Liver (tissue), 9 donors: ENCODE data around the gene C14orf119. TPM values are rescaled to one million over a fixed set of nuclear protein-coding genes. Genes with fewer than 3 reads are reported as not detected.
"Not testable (repeated sequence)": the region's sequence is repeated elsewhere in the genome, so short reads cannot be mapped to it uniquely, and the experiment has no call there.

ENCODE experiments used
- DNase-seq: peaks from one replicate; pipeline ENCODE4 v3.0.0-alpha.2; 2017; ENCODE audit warnings: low spot score
- H3K27ac ChIP-seq, 2 donors: one replicate each; pipeline ENCODE4 v1.7.0; 2013; ENCODE audit warnings: inconsistent platforms in 2 of 2, low read length in 2 of 2, control low read depth in 1 of 2, low read depth in 1 of 2, mild to moderate bottlenecking in 1 of 2
- H3K27me3 ChIP-seq, 4 donors: one replicate each; pipeline versions ENCODE4 v1.6.1 to v1.7.0; 2013; ENCODE audit warnings: low read length in 3 of 4, inconsistent platforms in 1 of 4, mild to moderate bottlenecking in 1 of 4, moderate library complexity in 1 of 4; ENCODE audit not compliant: control insufficient read depth in 4 of 4, insufficient read depth in 4 of 4
- H3K36me3 ChIP-seq, 4 donors: one replicate each; pipeline versions ENCODE4 v1.6.1 to v1.7.0; 2013; ENCODE audit warnings: low read length in 3 of 4, mild to moderate bottlenecking in 3 of 4, low read depth in 1 of 4, moderate library complexity in 1 of 4; ENCODE audit not compliant: control insufficient read depth in 4 of 4, insufficient read depth in 3 of 4
- H3K4me1 ChIP-seq, 4 donors: one replicate each; pipeline versions ENCODE4 v1.6.1 to v1.7.0; 2013; ENCODE audit warnings: low read length in 3 of 4, mild to moderate bottlenecking in 3 of 4, moderate library complexity in 1 of 4; ENCODE audit not compliant: control insufficient read depth in 4 of 4, insufficient read depth in 4 of 4
- H3K4me3 ChIP-seq, 3 donors: one replicate each; pipeline versions ENCODE4 v1.6.1 to v1.7.0; 2013; ENCODE audit warnings: low read length in 3 of 3, control low read depth in 1 of 3, low read depth in 1 of 3, mild to moderate bottlenecking in 1 of 3
- H3K9ac ChIP-seq, 2 donors: one replicate each; pipeline ENCODE4 v1.7.0; 2013; ENCODE audit warnings: low read length in 2 of 2, mild to moderate bottlenecking in 2 of 2, moderate library complexity in 2 of 2, control low read depth in 1 of 2, low read depth in 1 of 2
- H3K9me3 ChIP-seq, 4 donors: one replicate each; pipeline versions ENCODE4 v1.6.1 to v1.7.0; 2013; ENCODE audit warnings: low read length in 3 of 4; ENCODE audit not compliant: control insufficient read depth in 4 of 4
- ATF3 ChIP-seq: IDR thresholded peaks from 2 replicates; pipeline ENCODE4 v1.6.1; 2016; ENCODE audit warnings: antibody characterized with exemption
- EGR1 ChIP-seq, 2 donors: IDR thresholded peaks; 2 replicates each; pipeline ENCODE4 v1.6.1; 2016 to 2018; ENCODE audit warnings: antibody characterized with exemption in 2 of 2, low read depth in 2 of 2
- FOXA1 ChIP-seq: IDR thresholded peaks from 2 replicates; pipeline ENCODE4 v1.6.1; 2016; ENCODE audit warnings: antibody characterized with exemption
- FOXA2 ChIP-seq: IDR thresholded peaks from 2 replicates; pipeline ENCODE4 v1.6.1; 2016; ENCODE audit warnings: antibody characterized with exemption
- HNF4A ChIP-seq, 2 donors: conservative IDR thresholded peaks; 2 replicates each; pipeline ENCODE4 v1.6.1; 2016; ENCODE audit warnings: antibody characterized with exemption in 2 of 2, mild to moderate bottlenecking in 2 of 2
- HNF4G ChIP-seq: IDR thresholded peaks from 2 replicates; pipeline ENCODE4 v1.6.1; 2016; ENCODE audit warnings: antibody characterized with exemption
- JUND ChIP-seq, 2 donors: IDR thresholded peaks; 2 replicates each; pipeline ENCODE4 v1.6.1; 2016; ENCODE audit warnings: antibody characterized with exemption in 2 of 2
- NR2F2 ChIP-seq: IDR thresholded peaks from 2 replicates; pipeline ENCODE4 v1.6.1; 2016; ENCODE audit warnings: antibody characterized with exemption
- RAD21 ChIP-seq, 2 donors: IDR thresholded peaks; 2 replicates each; pipeline ENCODE4 v1.6.1; 2016; ENCODE audit warnings: antibody characterized with exemption in 2 of 2, mild to moderate bottlenecking in 2 of 2
- REST ChIP-seq: IDR thresholded peaks from 2 replicates; pipeline ENCODE4 v1.6.1; 2016; ENCODE audit warnings: antibody characterized with exemption, mild to moderate bottlenecking
- RXRA ChIP-seq, 2 donors: IDR thresholded peaks; 2 replicates each; pipeline ENCODE4 v1.6.1; 2017 to 2018; ENCODE audit warnings: antibody characterized with exemption in 2 of 2, mild to moderate bottlenecking in 1 of 2
- SP1 ChIP-seq: IDR thresholded peaks from 2 replicates; pipeline ENCODE4 v1.6.1; 2018; ENCODE audit warnings: antibody characterized with exemption, mild to moderate bottlenecking
- TAF1 ChIP-seq: conservative IDR thresholded peaks from 2 replicates; pipeline ENCODE4 v1.6.1; 2016; ENCODE audit warnings: antibody characterized with exemption, mild to moderate bottlenecking
- YY1 ChIP-seq: IDR thresholded peaks from 2 replicates; pipeline ENCODE4 v1.6.1; 2016; ENCODE audit warnings: antibody characterized with exemption, mild to moderate bottlenecking
- ZBTB33 ChIP-seq: IDR thresholded peaks from 2 replicates; pipeline ENCODE4 v1.6.1; 2016; ENCODE audit warnings: antibody characterized with exemption
- WGBS: extraction: QIAGEN DNeasy Blood & Tissue Kit; methylation state at CpG from one replicate; pipeline ENCODE4 v1.1.7; 2013; 5-methylcytosine and 5-hydroxymethylcytosine counted together
- polyA plus RNA-seq, 2 donors: library from polyadenylated mRNA; stranded (reverse) in 1 of 2; unstranded in 1 of 2; fragments of 200-250 nt in 1 of 2; fragments of >200 nt in 1 of 2; fragmentation: Nextera tagmentation in 1 of 2; extraction: Ambion mirVana in 1 of 2; gene quantifications; one replicate each; pipeline versions ENCODE4 v1.2.1 to v1.2.3, GENCODE V29; 2013 to 2015
- total RNA-seq, 2 donors: library from RNA; depleted of rRNA; stranded (reverse); fragments of >200 nt; gene quantifications; one replicate each; pipeline ENCODE4 v1.2.3, GENCODE V29; 2014
- donor health status: healthy.
- donor health status: healthy.
- donor health status: healthy.
- donor health status: healthy.
- donor health status: healthy.

C14orf119 gene
- total and polyA plus RNA-seq, 4 donors = 9.0 to 27.1 (median 17.7) TPM

GRCh38 chr14:23105348-23105824 lies 10.1 kb downstream of the C14orf119 start (continued):
- no peak for TF ChIP-seq ZBTB33

GRCh38 chr14:23106747-23107045 lies 11.4 kb downstream of the C14orf119 start:
- no peaks in the 10 kb centered on the region for H3K4me1 ChIP-seq
- H3K4me3 ChIP-seq = no peak overlapping the region
- H3K27ac ChIP-seq = no peak overlapping the region
- H3K9me3 ChIP-seq = no peaks in the 10 kb centered on the region
- H3K9ac ChIP-seq = no peak overlapping the region
- no peak for DNase-seq
- no peak for TF ChIP-seq REST
- no peak for TF ChIP-seq FOXA1
- TF ChIP-seq HNF4A (conservative IDR thresholded peaks at IDR 0.05) = no peak
- TF ChIP-seq RAD21 (IDR thresholded peaks at IDR 0.05) = no peak
- TF ChIP-seq RXRA (IDR thresholded peaks at IDR 0.05) = no peak
- TF ChIP-seq TAF1 = no peak
- no peak for TF ChIP-seq SP1
- no peak for TF ChIP-seq HNF4G
- TF ChIP-seq NR2F2 = no peak
- no peak for TF ChIP-seq YY1
- TF ChIP-seq JUND (IDR thresholded peaks at IDR 0.05) = no peak
- TF ChIP-seq EGR1 (IDR thresholded peaks at IDR 0.05; ENCODE audit: low read depth in 2 of 2) = no peak
- no peak for TF ChIP-seq FOXA2
- TF ChIP-seq ATF3 = no peak
- H3K36me3 ChIP-seq = no peaks in the 10 kb centered on the region
- no peaks in the 10 kb centered on the region for H3K27me3 ChIP-seq

- not testable (repeated sequence) for DNase-seq, H3K27me3 ChIP-seq, H3K27ac ChIP-seq, H3K9ac ChIP-seq, H3K4me3 ChIP-seq, H3K4me1 ChIP-seq, H3K9me3 ChIP-seq, H3K36me3 ChIP-seq
- 93% methylated on average over 3 of the region's 5 CpGs for WGBS
These were observed 12.3 kb downstream of the C14orf119 start for GRCh38 chr14:23107620-23108019.

- H3K4me1 ChIP-seq, H3K36me3 ChIP-seq, H3K27me3 ChIP-seq, DNase-seq, H3K27ac ChIP-seq, H3K4me3 ChIP-seq, H3K9me3 ChIP-seq, H3K9ac ChIP-seq: not testable (repeated sequence)
- WGBS = 95% methylated on average over 24 of the region's 24 CpGs
These were observed 12.9 kb downstream of the C14orf119 start for GRCh38 chr14:23108169-23108568.
